ENCODE measurements around the gene GJA3. TPM values are rescaled to one million over a fixed set of nuclear protein-coding genes. Genes with fewer than 3 reads are reported as not detected.

The GJA3 gene
- total RNA-seq, 2 experiments from 2014 or later: not detected

DNA sequence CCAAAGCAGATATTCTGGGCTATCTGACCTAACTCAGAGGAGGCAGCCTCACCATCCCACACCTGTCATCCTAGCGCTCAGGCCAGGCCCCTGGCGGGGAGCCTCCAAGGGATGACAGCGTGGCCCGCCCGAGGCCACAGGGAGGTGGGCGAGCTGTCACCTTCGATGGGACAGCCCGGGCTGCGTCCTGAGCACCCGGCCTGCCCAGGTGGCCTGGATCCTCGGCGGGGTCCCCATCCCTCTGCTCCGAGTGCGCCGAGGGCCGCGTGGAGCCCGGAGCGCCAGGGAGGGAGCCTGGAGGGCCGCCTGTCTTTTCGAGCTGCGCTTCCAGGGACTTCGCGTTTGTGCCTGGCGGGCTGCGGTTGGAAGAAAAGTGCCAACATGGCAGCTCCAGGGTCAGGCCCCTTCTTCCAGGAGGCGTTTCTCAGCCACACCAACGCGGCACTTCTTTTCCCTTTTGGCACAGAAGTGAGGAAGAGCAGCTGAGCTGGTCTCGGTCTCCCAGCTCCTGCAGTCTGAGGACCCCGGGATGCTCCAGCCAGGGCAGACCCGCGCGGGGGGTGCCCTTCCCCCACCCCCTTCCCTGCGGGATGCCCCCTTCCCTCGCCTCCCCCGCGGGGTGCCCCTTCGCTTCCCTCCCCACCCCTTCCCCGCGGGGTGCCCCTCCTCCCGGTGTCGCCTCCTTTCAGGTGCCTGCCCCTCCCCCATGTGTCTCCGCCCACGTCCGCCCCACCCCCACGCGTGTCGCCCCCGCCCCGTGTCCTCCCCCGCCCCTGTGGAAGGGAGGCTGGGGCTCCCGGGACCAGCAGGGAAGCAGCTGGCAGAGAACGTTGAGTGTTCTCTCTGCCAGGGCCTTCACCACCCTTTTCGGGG, 42.3 kb downstream of the GJA3 start:
- ChIA-PET POLR2A (interaction anchor here (0.6 to 0.8 kb wide), 3 partner anchors 41 to 472 kb away, joined by 3 to 6 read pairs (median 4); no protein-coding TSS in a partner anchor), CTCF (ENCODE audit: unreplicated experiment) (no interaction called here)
- TF ChIP-seq, protein P1, sequence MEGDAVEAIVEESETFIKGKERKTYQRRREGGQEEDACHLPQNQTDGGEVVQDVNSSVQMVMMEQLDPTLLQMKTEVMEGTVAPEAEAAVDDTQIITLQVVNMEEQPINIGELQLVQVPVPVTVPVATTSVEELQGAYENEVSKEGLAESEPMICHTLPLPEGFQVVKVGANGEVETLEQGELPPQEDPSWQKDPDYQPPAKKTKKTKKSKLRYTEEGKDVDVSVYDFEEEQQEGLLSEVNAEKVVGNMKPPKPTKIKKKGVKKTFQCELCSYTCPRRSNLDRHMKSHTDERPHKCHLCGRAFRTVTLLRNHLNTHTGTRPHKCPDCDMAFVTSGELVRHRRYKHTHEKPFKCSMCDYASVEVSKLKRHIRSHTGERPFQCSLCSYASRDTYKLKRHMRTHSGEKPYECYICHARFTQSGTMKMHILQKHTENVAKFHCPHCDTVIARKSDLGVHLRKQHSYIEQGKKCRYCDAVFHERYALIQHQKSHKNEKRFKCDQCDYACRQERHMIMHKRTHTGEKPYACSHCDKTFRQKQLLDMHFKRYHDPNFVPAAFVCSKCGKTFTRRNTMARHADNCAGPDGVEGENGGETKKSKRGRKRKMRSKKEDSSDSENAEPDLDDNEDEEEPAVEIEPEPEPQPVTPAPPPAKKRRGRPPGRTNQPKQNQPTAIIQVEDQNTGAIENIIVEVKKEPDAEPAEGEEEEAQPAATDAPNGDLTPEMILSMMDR (conservative IDR thresholded peaks at IDR 0.05; ENCODE audit: low read length): no peak
- no peak for TF ChIP-seq EZH2phosphoT487 (IDR thresholded peaks at IDR 0.05; ENCODE audit: borderline replicate concordance, low read depth, low read length)
- no peaks in the 10 kb centered on the region for H3K9me2 ChIP-seq (ENCODE audit: insufficient read depth, low read length)
- H3K36me3 ChIP-seq (ENCODE audit: insufficient read depth, low read length): no peaks in the 10 kb centered on the region
- H3K79me2 ChIP-seq (ENCODE audit: insufficient read depth, low read depth, low read length): no peaks in the 10 kb centered on the region
- H3K4me1 ChIP-seq (ENCODE audit: insufficient read depth, low read length, poor library complexity, severe bottlenecking): no peaks in the 10 kb centered on the region
- no peak for DNase-seq (ENCODE audit: low spot score)
- no TSS peak for BruUV-seq (replicated peaks)
- H3K4me2 ChIP-seq (ENCODE audit: low read length): peak overlapping the region; percentile 41; the same call in 1 of the 2 replicates
- H3K4me3 ChIP-seq (ENCODE audit: low read depth, low read length, poor library complexity, severe bottlenecking): peak overlapping the region; percentile 49
- H3K27ac ChIP-seq (ENCODE audit: low read depth, low read length, poor library complexity, severe bottlenecking): no peak overlapping the region
- intact Hi-C loops (cut with micrococcal nuclease; ENCODE audit: unreplicated experiment): no loop called here
- H3K9me3 ChIP-seq (ENCODE audit: low read length): no peaks in the 10 kb centered on the region
- H4K20me1 ChIP-seq (ENCODE audit: insufficient read depth, low read length): no peaks in the 10 kb centered on the region
- H2AFZ ChIP-seq (ENCODE audit: low read length): peak overlapping the region; percentile 67; the same call in 1 of the 2 replicates

DNA sequence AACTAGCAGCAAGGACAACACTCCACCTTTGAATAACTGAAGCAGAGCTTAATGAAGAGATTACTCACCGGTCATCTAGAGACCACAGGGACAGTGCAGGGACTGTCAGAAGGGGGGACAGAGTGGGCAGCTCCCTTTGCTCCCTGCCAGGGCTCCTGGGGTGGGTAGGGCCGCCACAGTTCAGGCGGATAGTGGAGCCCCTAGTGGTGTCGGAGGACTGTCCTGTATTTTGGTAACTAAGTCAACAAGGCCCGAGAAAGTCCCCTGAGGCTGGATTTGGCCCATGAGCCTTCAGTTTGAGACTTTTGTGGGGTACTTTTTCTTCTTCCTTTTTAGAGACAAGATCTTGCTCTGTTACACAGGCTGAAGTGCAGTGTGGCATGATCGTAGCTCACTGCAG, 44.6 kb downstream of the GJA3 start:
- H3K27ac ChIP-seq (ENCODE audit: low read depth, low read length, poor library complexity, severe bottlenecking): no peak overlapping the region
- DNase-seq (ENCODE audit: low spot score): no peak
- H3K79me2 ChIP-seq (ENCODE audit: insufficient read depth, low read depth, low read length): no peaks in the 10 kb centered on the region
- no peaks in the 10 kb centered on the region for H3K9me2 ChIP-seq (ENCODE audit: insufficient read depth, low read length)
- H3K4me3 ChIP-seq (ENCODE audit: low read depth, low read length, poor library complexity, severe bottlenecking): no peak overlapping the region
- CTCF ChIA-PET (ENCODE audit: unreplicated experiment): no interaction called here
- TF ChIP-seq EZH2phosphoT487 (IDR thresholded peaks at IDR 0.05; ENCODE audit: borderline replicate concordance, low read depth, low read length): no peak
- TF ChIP-seq, protein P1 (conservative IDR thresholded peaks at IDR 0.05; ENCODE audit: low read length): 0 out of 2 replicates have a peak, but pooled peaks have one; percentile 31
- intact Hi-C loops (cut with micrococcal nuclease; ENCODE audit: unreplicated experiment): no loop called here
- no peak overlapping the region for H2AFZ ChIP-seq (ENCODE audit: low read length)
- no peaks in the 10 kb centered on the region for H3K9me3 ChIP-seq (ENCODE audit: low read length)
- H3K4me1 ChIP-seq (ENCODE audit: insufficient read depth, low read length, poor library complexity, severe bottlenecking): no peaks in the 10 kb centered on the region
- no peaks in the 10 kb centered on the region for H3K36me3 ChIP-seq (ENCODE audit: insufficient read depth, low read length)
- POLR2A ChIA-PET: interaction anchor here (1.5 kb wide), 1 partner anchor 9 kb away, joined by 3 read pairs; no protein-coding TSS in a partner anchor
- no peak overlapping the region for H3K4me2 ChIP-seq (ENCODE audit: low read length)
- BruUV-seq (replicated peaks): no TSS peak
- no peaks in the 10 kb centered on the region for H4K20me1 ChIP-seq (ENCODE audit: insufficient read depth, low read length)

DNA sequence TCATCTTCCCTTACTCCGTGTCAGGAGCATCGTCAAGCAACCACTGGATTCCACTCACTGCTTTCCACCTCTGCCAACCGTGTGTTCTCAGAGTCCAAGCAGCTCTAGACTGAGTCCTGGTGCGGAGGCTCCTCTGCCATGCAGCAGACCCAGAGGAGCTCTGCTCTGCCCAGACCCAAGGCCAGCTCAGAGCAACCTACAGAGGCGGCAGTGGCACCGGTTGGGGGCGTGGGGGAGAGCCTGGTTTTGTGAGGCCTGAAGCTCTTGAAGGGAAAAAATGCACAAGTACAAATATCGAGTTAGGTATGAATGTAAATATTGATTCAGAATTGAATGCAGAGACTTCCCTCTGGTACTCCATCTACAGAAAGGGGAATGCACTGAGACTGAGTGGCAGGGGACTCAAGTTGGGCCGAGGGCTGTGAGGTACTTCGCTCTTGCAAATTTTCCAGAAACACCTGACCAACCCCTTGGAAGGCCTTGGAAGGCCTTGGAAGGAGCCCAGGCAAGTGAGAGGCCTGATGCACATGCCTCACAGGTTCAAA, 46.7 kb downstream of the GJA3 start:
- Histone ChIP-seq H3K4me1 (ENCODE audit: insufficient read depth, low read length, poor library complexity, severe bottlenecking) (no peaks in the 10 kb centered on the region), H3K79me2 (ENCODE audit: insufficient read depth, low read depth, low read length) (no peaks in the 10 kb centered on the region), H3K9me3 (ENCODE audit: low read length) (no peaks in the 10 kb centered on the region), H3K4me3 (ENCODE audit: low read depth, low read length, poor library complexity, severe bottlenecking) (no peak overlapping the region), H3K4me2 (ENCODE audit: low read length) (no peak overlapping the region), H3K36me3 (ENCODE audit: insufficient read depth, low read length) (no peaks in the 10 kb centered on the region), H4K20me1 (ENCODE audit: insufficient read depth, low read length) (no peaks in the 10 kb centered on the region), H3K27ac (ENCODE audit: low read depth, low read length, poor library complexity, severe bottlenecking) (no peak overlapping the region), H2AFZ (ENCODE audit: low read length) (no peak overlapping the region), H3K9me2 (ENCODE audit: insufficient read depth, low read length) (no peaks in the 10 kb centered on the region)
- TF ChIP-seq, protein P1 (conservative IDR thresholded peaks at IDR 0.05; ENCODE audit: low read length): no peak
- no peak for TF ChIP-seq EZH2phosphoT487 (IDR thresholded peaks at IDR 0.05; ENCODE audit: borderline replicate concordance, low read depth, low read length)
- no peak for DNase-seq (ENCODE audit: low spot score)
- POLR2A ChIA-PET: no interaction called here
- CTCF ChIA-PET (ENCODE audit: unreplicated experiment): no interaction called here
- intact Hi-C loops (cut with micrococcal nuclease; ENCODE audit: unreplicated experiment): no loop called here
- no TSS peak for BruUV-seq (replicated peaks)
